ENCODE data around the gene ZMIZ1.

ZMIZ1 gene

GRCh38 chr10:79255007-79255507 lies 186.3 kb downstream of the ZMIZ1 start:
- Histone ChIP-seq H3K9ac (peak overlapping the region; percentile 30; the same call in 1 of the 2 replicates), H3K27me3 (ENCODE audit: insufficient read depth, low read depth) (no peaks in the 10 kb centered on the region), H3K36me3 (ENCODE audit: insufficient read depth) (no peaks in the 10 kb centered on the region), H3K4me1 (ENCODE audit: low read depth, poor library complexity, severe bottlenecking) (peaks cover 91% of the 10 kb centered on the region), H3K79me2 (ENCODE audit: insufficient read depth, low read depth) (peaks cover 89% of the 10 kb centered on the region), H2AFZ (ENCODE audit: low read depth) (no peak overlapping the region), H3K27ac (peak overlapping the region; percentile 71), H3K4me3 (IDR thresholded peaks at IDR 0.05; ENCODE audit: insufficient read depth, low read depth, low read length) (no peak overlapping the region), H3K4me2 (peak overlapping the region; percentile 84), H4K20me1 (ENCODE audit: insufficient read depth) (peaks cover 8% of the 10 kb centered on the region; the same call in 1 of the 2 replicates)
- TF ChIP-seq CTCF (conservative IDR thresholded peaks at IDR 0.05; ENCODE audit: low read depth, low read length) = no peak

GRCh38 chr10:79256264-79256806 lies 187.6 kb downstream of the ZMIZ1 start:
- H3K4me1 ChIP-seq (ENCODE audit: low read depth, poor library complexity, severe bottlenecking) = peaks cover 79% of the 10 kb centered on the region
- H3K9ac ChIP-seq = no peak overlapping the region
- no peak overlapping the region for H3K4me3 ChIP-seq (IDR thresholded peaks at IDR 0.05; ENCODE audit: insufficient read depth, low read depth, low read length)
- no peaks in the 10 kb centered on the region for H3K36me3 ChIP-seq (ENCODE audit: insufficient read depth)
- H3K79me2 ChIP-seq (ENCODE audit: insufficient read depth, low read depth) = peaks cover 79% of the 10 kb centered on the region
- no peaks in the 10 kb centered on the region for H3K27me3 ChIP-seq (ENCODE audit: insufficient read depth, low read depth)
- H3K27ac ChIP-seq = no peak overlapping the region
- TF ChIP-seq CTCF (conservative IDR thresholded peaks at IDR 0.05; ENCODE audit: low read depth, low read length) = no peak
- H4K20me1 ChIP-seq (ENCODE audit: insufficient read depth) = peaks cover 8% of the 10 kb centered on the region; the same call in 1 of the 2 replicates
- no peak overlapping the region for H2AFZ ChIP-seq (ENCODE audit: low read depth)
- H3K4me2 ChIP-seq = peak overlapping the region; percentile 84; the same call in 1 of the 2 replicates

- no peak for TF ChIP-seq CTCF (conservative IDR thresholded peaks at IDR 0.05; ENCODE audit: low read depth, low read length)
- no peak overlapping the region for H2AFZ ChIP-seq (ENCODE audit: low read depth)
- no peak overlapping the region for H3K4me3 ChIP-seq (IDR thresholded peaks at IDR 0.05; ENCODE audit: insufficient read depth, low read depth, low read length)
- no peaks in the 10 kb centered on the region for H3K36me3 ChIP-seq (ENCODE audit: insufficient read depth)
- H3K9ac ChIP-seq = no peak overlapping the region
- H3K4me2 ChIP-seq = no peak overlapping the region
- H3K79me2 ChIP-seq (ENCODE audit: insufficient read depth, low read depth) = peaks cover 73% of the 10 kb centered on the region
- peaks cover 72% of the 10 kb centered on the region for H3K4me1 ChIP-seq (ENCODE audit: low read depth, poor library complexity, severe bottlenecking)
- H4K20me1 ChIP-seq (ENCODE audit: insufficient read depth) = peaks cover 14% of the 10 kb centered on the region; the same call in 1 of the 2 replicates
- no peaks in the 10 kb centered on the region for H3K27me3 ChIP-seq (ENCODE audit: insufficient read depth, low read depth)
- no peak overlapping the region for H3K27ac ChIP-seq
These were observed 190.1 kb downstream of the ZMIZ1 start for GRCh38 chr10:79258894-79259293.

- H3K27me3 ChIP-seq (ENCODE audit: insufficient read depth, low read depth) = no peaks in the 10 kb centered on the region
- no peaks in the 10 kb centered on the region for H3K36me3 ChIP-seq (ENCODE audit: insufficient read depth)
- H3K27ac ChIP-seq = no peak overlapping the region
- no peak overlapping the region for H3K9ac ChIP-seq
- H2AFZ ChIP-seq (ENCODE audit: low read depth) = no peak overlapping the region
- H3K79me2 ChIP-seq (ENCODE audit: insufficient read depth, low read depth) = peaks cover 75% of the 10 kb centered on the region
- peaks cover 14% of the 10 kb centered on the region; the same call in 1 of the 2 replicates for H4K20me1 ChIP-seq (ENCODE audit: insufficient read depth)
- no peak overlapping the region for H3K4me3 ChIP-seq (IDR thresholded peaks at IDR 0.05; ENCODE audit: insufficient read depth, low read depth, low read length)
- TF ChIP-seq CTCF (conservative IDR thresholded peaks at IDR 0.05; ENCODE audit: low read depth, low read length) = no peak
- H3K4me2 ChIP-seq = no peak overlapping the region
- peaks cover 63% of the 10 kb centered on the region for H3K4me1 ChIP-seq (ENCODE audit: low read depth, poor library complexity, severe bottlenecking)
These were observed 191.1 kb downstream of the ZMIZ1 start for GRCh38 chr10:79259834-79260233.

Data from KMS-11 (cell line).